IMR-90 (cell line): ENCODE data around the gene ATP1A2.

Experiments used
- CEBPB ChIP-seq: IDR thresholded peaks from 2 replicates; pipeline ENCODE4 v1.6.1; 2012; ENCODE audit warnings: low read depth, low read length, improper control_type of control experiment
- MAZ ChIP-seq: IDR thresholded peaks from 2 replicates; pipeline ENCODE4 v1.6.1; 2012; ENCODE audit warnings: low read depth, mild to moderate bottlenecking, low read length, improper control_type of control experiment, moderate library complexity, borderline replicate concordance
- POLR2A ChIP-seq: IDR thresholded peaks from 2 replicates; pipeline ENCODE4 v1.6.1; 2012; ENCODE audit warnings: mild to moderate bottlenecking, low read depth, low read length
- RAD21 ChIP-seq: IDR thresholded peaks from 2 replicates; pipeline ENCODE4 v1.6.1; 2012; ENCODE audit warnings: low read length, improper control_type of control experiment
- RCOR1 ChIP-seq: IDR thresholded peaks from 2 replicates; pipeline ENCODE4 v1.6.1; 2012; ENCODE audit warnings: mild to moderate bottlenecking, low read length, improper control_type of control experiment; ENCODE audit not compliant: insufficient replicate concordance
- SMC3 ChIP-seq: fragments of 150-350 bp; IDR thresholded peaks from 2 replicates; pipeline ENCODE4 v1.6.1; 2016; ENCODE audit warnings: low read depth, mild to moderate bottlenecking, antibody characterized with exemption, low read length, moderate library complexity
- TF ChIP-seq, protein P1 (sequence below): conservative IDR thresholded peaks from 2 replicates; pipeline ENCODE4 v1.5.1; 2012; ENCODE audit warnings: mild to moderate bottlenecking, low read depth, low read length, improper control_type of control experiment
- TF ChIP-seq, protein P2 (sequence below): fragments of 150-350 bp; IDR thresholded peaks from 2 replicates; pipeline ENCODE4 v1.6.1; 2017; ENCODE audit warnings: mild to moderate bottlenecking, antibody characterized with exemption, low read length, low read depth

DNA sequence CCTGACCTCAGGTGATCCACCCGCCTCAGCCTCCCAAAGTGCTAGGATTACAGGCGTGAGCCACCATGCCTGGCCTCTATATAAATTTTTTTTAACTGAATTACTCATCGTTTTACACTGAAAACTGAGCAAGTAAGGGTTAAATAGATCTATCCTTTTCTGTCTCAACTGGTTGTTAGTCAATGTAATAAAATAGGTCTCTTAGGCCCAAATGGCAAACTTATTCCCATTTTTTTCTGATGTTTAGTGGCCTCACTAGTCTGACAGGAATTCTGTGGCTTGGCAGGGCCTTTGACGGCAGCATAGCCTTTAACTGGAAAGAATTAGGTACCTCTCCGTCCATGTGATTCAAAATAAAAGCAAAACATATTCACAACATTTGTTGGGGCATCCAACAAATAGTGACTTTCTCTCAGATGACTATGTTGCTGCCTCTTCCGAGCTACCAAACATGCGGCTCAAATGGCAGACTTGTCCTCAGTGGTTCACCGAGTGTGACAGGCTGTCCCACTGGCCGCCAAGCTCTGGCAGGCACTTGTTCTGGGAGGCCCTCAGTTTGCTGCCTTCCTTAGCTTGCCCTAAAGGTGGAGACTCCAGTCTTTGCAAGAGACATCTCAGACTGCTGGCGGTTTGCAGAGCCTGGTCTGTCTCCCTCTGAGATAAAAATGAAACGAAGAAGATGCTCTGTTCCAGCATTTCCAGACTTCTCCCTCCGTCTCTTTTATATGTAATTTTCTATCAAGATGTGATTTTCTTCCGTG lies 53.2 kb downstream of the ATP1A2 start:
- TF ChIP-seq, protein P1, sequence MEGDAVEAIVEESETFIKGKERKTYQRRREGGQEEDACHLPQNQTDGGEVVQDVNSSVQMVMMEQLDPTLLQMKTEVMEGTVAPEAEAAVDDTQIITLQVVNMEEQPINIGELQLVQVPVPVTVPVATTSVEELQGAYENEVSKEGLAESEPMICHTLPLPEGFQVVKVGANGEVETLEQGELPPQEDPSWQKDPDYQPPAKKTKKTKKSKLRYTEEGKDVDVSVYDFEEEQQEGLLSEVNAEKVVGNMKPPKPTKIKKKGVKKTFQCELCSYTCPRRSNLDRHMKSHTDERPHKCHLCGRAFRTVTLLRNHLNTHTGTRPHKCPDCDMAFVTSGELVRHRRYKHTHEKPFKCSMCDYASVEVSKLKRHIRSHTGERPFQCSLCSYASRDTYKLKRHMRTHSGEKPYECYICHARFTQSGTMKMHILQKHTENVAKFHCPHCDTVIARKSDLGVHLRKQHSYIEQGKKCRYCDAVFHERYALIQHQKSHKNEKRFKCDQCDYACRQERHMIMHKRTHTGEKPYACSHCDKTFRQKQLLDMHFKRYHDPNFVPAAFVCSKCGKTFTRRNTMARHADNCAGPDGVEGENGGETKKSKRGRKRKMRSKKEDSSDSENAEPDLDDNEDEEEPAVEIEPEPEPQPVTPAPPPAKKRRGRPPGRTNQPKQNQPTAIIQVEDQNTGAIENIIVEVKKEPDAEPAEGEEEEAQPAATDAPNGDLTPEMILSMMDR, result no peak
- TF ChIP-seq MAZ, result no peak
- TF ChIP-seq, protein P2, sequence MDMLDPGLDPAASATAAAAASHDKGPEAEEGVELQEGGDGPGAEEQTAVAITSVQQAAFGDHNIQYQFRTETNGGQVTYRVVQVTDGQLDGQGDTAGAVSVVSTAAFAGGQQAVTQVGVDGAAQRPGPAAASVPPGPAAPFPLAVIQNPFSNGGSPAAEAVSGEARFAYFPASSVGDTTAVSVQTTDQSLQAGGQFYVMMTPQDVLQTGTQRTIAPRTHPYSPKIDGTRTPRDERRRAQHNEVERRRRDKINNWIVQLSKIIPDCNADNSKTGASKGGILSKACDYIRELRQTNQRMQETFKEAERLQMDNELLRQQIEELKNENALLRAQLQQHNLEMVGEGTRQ, result no peak
- TF ChIP-seq RAD21, result no peak
- TF ChIP-seq POLR2A, result no peak
- no peak for TF ChIP-seq RCOR1
- TF ChIP-seq CEBPB, result no peak
- TF ChIP-seq SMC3, result no peak
